ENCODE data around the gene KYNU.

DNA sequence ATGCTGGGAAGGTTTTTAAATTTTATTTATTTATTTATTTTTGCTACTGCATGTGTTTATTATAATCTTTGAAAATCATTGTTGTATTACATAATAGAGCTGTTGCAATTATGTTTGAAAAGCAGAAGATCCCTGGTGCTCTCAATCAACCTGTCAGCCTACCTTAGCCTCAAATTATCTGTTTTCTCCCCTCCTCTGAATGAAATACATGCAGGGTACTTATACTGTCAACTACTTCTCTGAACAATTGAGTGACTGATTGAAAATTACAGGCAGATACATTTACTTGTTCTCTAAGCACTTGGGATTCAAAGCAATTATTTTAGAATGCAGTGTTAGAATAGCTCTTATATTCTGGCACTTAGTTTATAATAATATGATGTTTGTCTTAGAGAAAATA is 8.1 kb downstream of the KYNU start:
- TF ChIP-seq, protein P1, sequence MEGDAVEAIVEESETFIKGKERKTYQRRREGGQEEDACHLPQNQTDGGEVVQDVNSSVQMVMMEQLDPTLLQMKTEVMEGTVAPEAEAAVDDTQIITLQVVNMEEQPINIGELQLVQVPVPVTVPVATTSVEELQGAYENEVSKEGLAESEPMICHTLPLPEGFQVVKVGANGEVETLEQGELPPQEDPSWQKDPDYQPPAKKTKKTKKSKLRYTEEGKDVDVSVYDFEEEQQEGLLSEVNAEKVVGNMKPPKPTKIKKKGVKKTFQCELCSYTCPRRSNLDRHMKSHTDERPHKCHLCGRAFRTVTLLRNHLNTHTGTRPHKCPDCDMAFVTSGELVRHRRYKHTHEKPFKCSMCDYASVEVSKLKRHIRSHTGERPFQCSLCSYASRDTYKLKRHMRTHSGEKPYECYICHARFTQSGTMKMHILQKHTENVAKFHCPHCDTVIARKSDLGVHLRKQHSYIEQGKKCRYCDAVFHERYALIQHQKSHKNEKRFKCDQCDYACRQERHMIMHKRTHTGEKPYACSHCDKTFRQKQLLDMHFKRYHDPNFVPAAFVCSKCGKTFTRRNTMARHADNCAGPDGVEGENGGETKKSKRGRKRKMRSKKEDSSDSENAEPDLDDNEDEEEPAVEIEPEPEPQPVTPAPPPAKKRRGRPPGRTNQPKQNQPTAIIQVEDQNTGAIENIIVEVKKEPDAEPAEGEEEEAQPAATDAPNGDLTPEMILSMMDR (IDR thresholded peaks at IDR 0.05; ENCODE audit: borderline replicate concordance, extremely low read depth, low read length, poor library complexity, severe bottlenecking) = no peak
- no peak for TF ChIP-seq EZH2 (IDR thresholded peaks at IDR 0.05; ENCODE audit: borderline replicate concordance, low read depth, low read length, severe bottlenecking)

All from DND-41 (cell line).